22Rv1 (cell line): ENCODE data around the gene GPR89A.
"Not testable (repeated sequence)": the region's sequence is repeated elsewhere in the genome, so short reads cannot be mapped to it uniquely, and the experiment has no call there.

Experiments
- CTCF ChIP-seq: fragments of 450-650 bp; IDR thresholded peaks from 2 replicates; pipeline ENCODE4 v1.5.1; 2017; ENCODE audit warnings: mild to moderate bottlenecking
- ZFX ChIP-seq: fragments of 450-650 bp; IDR thresholded peaks from 2 replicates; pipeline ENCODE4 v1.6.1; 2017; ENCODE audit warnings: antibody characterized with exemption, borderline replicate concordance

DNA sequence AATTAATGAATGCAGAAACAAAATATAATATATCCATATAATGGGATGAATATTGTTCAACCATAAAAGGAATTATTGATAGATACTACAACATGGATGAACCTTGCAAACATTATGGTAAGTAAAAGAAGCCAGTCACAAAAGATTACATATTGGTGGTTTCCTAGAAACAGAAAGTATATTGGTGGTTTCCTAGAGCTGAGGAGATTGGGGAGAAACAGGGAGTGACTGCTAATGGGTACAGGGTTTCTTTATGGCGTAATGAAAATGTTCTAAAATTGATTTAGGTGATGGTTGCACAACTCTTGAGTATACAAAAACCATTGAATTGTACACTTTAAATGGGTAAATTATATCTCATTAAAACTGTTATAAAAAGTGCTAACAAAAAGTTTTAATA, 14.4 kb downstream of the GPR89A start:
- TF ChIP-seq CTCF, ZFX: not testable (repeated sequence)
